Measurements from ENCODE around the gene KCTD1.

The KCTD1 gene

GRCh38 chr18:26405190-26405801 lies 143.1 kb downstream of the KCTD1 start:
- peak; percentile 71 for TF ChIP-seq CTCF (IDR thresholded peaks at IDR 0.05; ENCODE audit: insufficient read depth, low read length, poor library complexity, severe bottlenecking)
- Histone ChIP-seq H3K36me3 (ENCODE audit: control insufficient read depth, insufficient read depth, low read length) (no peaks in the 10 kb centered on the region), H3K27me3 (replicated peaks; ENCODE audit: control insufficient read depth, insufficient read depth, low read length) (no peaks in the 10 kb centered on the region), H3K4me3 (replicated peaks; ENCODE audit: low read depth, low read length) (no peak overlapping the region)
- no peak for DNase-seq (ENCODE audit: extremely low read depth, insufficient read length)
